HFFc6 (cell line): ENCODE results near the gene TTC6. TPM values are rescaled to one million over a fixed set of nuclear protein-coding genes. Genes with fewer than 3 reads are reported as not detected.

Experiments used
- DNase-seq: peaks from one replicate; pipeline ENCODE4 v3.0.0-alpha.2; 2018
- H3K27ac Mint-ChIP-seq: 2 replicates; pipeline ENCODE4 v1.8.0; 2020; ENCODE audit warnings: mild to moderate bottlenecking, mixed read lengths
- H3K27me3 Mint-ChIP-seq: 2 replicates; pipeline ENCODE4 v1.8.0; 2021; ENCODE audit warnings: mild to moderate bottlenecking, moderate library complexity, mixed read lengths; ENCODE audit not compliant: insufficient read depth
- H3K36me3 Mint-ChIP-seq: 2 replicates; pipeline ENCODE4 v1.8.0; 2021; ENCODE audit warnings: low read depth, mixed read lengths
- H3K4me1 Mint-ChIP-seq: 2 replicates; pipeline ENCODE4 v1.8.0; 2020; ENCODE audit warnings: low read depth, mixed read lengths
- H3K4me3 Mint-ChIP-seq: 2 replicates; pipeline ENCODE4 v1.8.0; 2020; ENCODE audit warnings: mild to moderate bottlenecking, moderate library complexity, mixed read lengths
- H3K9me3 Mint-ChIP-seq: 2 replicates; pipeline ENCODE4 v1.8.0; 2020; ENCODE audit warnings: mild to moderate bottlenecking, mixed read lengths
- total RNA-seq, 6 experiments: library from RNA; stranded (reverse); fragmentation: NEBNext Ultra II Directional; extraction: Animal tissue kit (Norgen Biotek cat#: 25700); gene quantifications; 2 replicates in 1 of 6; 3 replicates in 5 of 6; pipeline ENCODE4 v1.2.3, GENCODE V29; 2021
- TF ChIP-seq, protein P1 (sequence below): fragments of 200-600 bp; sonication (generic); IDR thresholded peaks from 2 replicates; pipeline ENCODE4 v1.5.0; 2021; ENCODE audit warnings: antibody characterized with exemption, mild to moderate bottlenecking

Gene TTC6
- total RNA-seq, 6 experiments from 2014 or later, result 0.38 to 1.2 (median 0.62) TPM; not detected in 2

GRCh38 chr14:37597914-37598746 lies 2.7 kb downstream of the TTC6 start:
- DNase-seq, result no peak
- TF ChIP-seq, protein P1, sequence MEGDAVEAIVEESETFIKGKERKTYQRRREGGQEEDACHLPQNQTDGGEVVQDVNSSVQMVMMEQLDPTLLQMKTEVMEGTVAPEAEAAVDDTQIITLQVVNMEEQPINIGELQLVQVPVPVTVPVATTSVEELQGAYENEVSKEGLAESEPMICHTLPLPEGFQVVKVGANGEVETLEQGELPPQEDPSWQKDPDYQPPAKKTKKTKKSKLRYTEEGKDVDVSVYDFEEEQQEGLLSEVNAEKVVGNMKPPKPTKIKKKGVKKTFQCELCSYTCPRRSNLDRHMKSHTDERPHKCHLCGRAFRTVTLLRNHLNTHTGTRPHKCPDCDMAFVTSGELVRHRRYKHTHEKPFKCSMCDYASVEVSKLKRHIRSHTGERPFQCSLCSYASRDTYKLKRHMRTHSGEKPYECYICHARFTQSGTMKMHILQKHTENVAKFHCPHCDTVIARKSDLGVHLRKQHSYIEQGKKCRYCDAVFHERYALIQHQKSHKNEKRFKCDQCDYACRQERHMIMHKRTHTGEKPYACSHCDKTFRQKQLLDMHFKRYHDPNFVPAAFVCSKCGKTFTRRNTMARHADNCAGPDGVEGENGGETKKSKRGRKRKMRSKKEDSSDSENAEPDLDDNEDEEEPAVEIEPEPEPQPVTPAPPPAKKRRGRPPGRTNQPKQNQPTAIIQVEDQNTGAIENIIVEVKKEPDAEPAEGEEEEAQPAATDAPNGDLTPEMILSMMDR, result 0 out of 2 replicates have a peak, but pooled peaks have one; percentile 5
- Mint-ChIP-seq H3K36me3 (peaks cover 4% of the 10 kb centered on the region), H3K27ac (no peak overlapping the region), H3K9me3 (no peaks in the 10 kb centered on the region), H3K4me3 (peak overlapping the region; percentile 15; the same call in 1 of the 2 replicates), H3K27me3 (peaks cover 68% of the 10 kb centered on the region), H3K4me1 (peaks cover 50% of the 10 kb centered on the region)

GRCh38 chr14:37598747-37599506 lies 3.5 kb downstream of the TTC6 start:
- no peaks in the 10 kb centered on the region for H3K9me3 Mint-ChIP-seq
- no peak overlapping the region; the same call in 1 of the 2 replicates for H3K27ac Mint-ChIP-seq
- peak overlapping the region; percentile 82; the same call in 1 of the 2 replicates for H3K4me3 Mint-ChIP-seq
- no peak for DNase-seq
- peaks cover 4% of the 10 kb centered on the region for H3K36me3 Mint-ChIP-seq
- H3K4me1 Mint-ChIP-seq, result peaks cover 42% of the 10 kb centered on the region
- TF ChIP-seq, protein P1, result no peak
- peaks cover 75% of the 10 kb centered on the region for H3K27me3 Mint-ChIP-seq

DNA sequence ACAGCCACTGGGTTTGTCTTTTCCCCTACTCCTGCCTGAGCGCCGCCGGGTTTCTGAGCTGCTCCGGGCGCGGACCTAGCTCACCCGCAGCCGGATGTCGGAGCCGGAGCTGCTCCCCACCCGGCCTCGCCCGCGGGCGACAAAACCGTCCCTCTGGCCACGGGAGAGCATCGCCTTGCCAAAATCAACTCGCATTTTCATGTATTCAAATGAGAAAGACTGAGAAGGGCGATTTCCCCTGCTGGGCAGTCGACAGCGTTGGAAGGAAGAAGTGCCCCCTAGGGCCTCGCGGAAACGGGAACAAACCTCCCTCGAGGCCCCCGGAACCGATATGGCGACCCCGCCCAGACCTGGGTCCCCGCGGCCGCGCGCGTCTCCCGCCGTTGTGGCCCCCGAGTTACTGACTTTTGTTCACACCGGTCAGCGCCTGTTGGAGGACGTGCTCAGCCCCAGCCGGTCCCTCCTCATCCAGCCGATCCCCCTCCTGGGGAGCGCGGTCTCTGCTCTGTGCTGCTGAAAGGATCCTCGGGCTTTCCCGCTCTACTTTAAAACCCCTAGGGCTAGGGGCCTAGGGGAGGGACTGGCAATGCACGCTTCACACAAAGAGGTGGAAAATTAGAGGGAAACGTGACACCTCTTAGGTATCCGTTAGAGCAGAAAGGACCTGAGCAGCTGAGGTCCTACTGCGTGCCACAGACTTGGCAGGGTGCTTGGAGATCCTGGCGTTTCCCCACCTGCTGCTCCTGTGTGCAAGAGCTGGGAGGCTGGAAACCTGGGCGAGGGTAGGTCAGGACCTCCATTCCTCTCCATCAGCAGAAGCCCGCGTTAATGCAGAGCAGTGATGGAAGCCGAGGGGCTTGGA lies 4.3 kb downstream of the TTC6 start:
- Mint-ChIP-seq H3K9me3 (no peaks in the 10 kb centered on the region), H3K27me3 (peaks cover 83% of the 10 kb centered on the region), H3K4me1 (peaks cover 37% of the 10 kb centered on the region), H3K36me3 (peaks cover 4% of the 10 kb centered on the region), H3K27ac (peak overlapping the region; percentile 43; the same call in 1 of the 2 replicates), H3K4me3 (peak overlapping the region; percentile 82)
- DNase-seq, result no peak
- TF ChIP-seq, protein P1, result no peak

GRCh38 chr14:37600880-37601741 lies 5.7 kb downstream of the TTC6 start:
- Mint-ChIP-seq H3K27me3 (peaks cover 87% of the 10 kb centered on the region), H3K9me3 (no peaks in the 10 kb centered on the region), H3K4me3 (no peak overlapping the region; the same call in 1 of the 2 replicates), H3K27ac (no peak overlapping the region), H3K36me3 (peaks cover 4% of the 10 kb centered on the region), H3K4me1 (peaks cover 31% of the 10 kb centered on the region)
- TF ChIP-seq, protein P1, result no peak
- no peak for DNase-seq
